Left lung (tissue), 10 donors: ENCODE results near the gene BTBD10. TPM values are rescaled to one million over a fixed set of nuclear protein-coding genes. Genes with fewer than 3 reads are reported as not detected.

Experiments used
- ATAC-seq: fragments of 200-7000 bp; cut with Tn5 transposase; one replicate; pipeline ENCODE4 v1.9.1; 2020; ENCODE audit warnings: moderate library complexity
- DNase-seq, 4 donors: peaks; one replicate each; pipeline ENCODE4 v3.0.0-alpha.2; 2013 to 2020
- H3K27ac ChIP-seq, 2 donors: fragments of 200-600 bp; sonication (generic) in 1 of 2; one replicate each; pipeline versions ENCODE4 v1.5.0 to v1.8.0; 2020 to 2021
- H3K27me3 ChIP-seq, 2 donors: fragments of 200-600 bp; sonication (generic) in 1 of 2; one replicate each; pipeline versions ENCODE4 v1.5.0 to v1.8.0; 2020 to 2021
- H3K36me3 ChIP-seq, 2 donors: fragments of 200-600 bp; sonication (generic) in 1 of 2; one replicate each; pipeline versions ENCODE4 v1.5.0 to v1.8.0; 2020 to 2021
- H3K4me1 ChIP-seq, 2 donors: fragments of 200-600 bp; one replicate each; pipeline ENCODE4 v1.8.0; 2021
- H3K4me3 ChIP-seq, 2 donors: fragments of 200-600 bp; sonication (generic) in 1 of 2; one replicate each; pipeline versions ENCODE4 v1.5.0 to v1.8.0; 2020 to 2021; ENCODE audit warnings: mild to moderate bottlenecking in 1 of 2
- H3K9me3 ChIP-seq, 2 donors: fragments of 200-600 bp; sonication (generic) in 1 of 2; one replicate each; pipeline versions ENCODE4 v1.5.0 to v1.8.0; 2020 to 2021
- CTCF ChIP-seq, 2 donors: fragments of 200-600 bp; sonication (generic) in 1 of 2; IDR thresholded peaks; one replicate each; pipeline versions ENCODE4 v1.5.0 to v1.8.0; 2021; ENCODE audit warnings: antibody characterized with exemption in 2 of 2
- intact Hi-C, 2 donors: fragments of 100-400 bp; cut with DNase I; formaldehyde crosslinking; loops; one replicate each; pipeline versions ENCODE4 v1.11.2 to v1.14.2; 2022
- polyA plus RNA-seq, 6 donors: library from polyadenylated mRNA; unstranded; fragments of 120-200 nt; gene quantifications; one replicate each; pipeline ENCODE4 v1.2.1, GENCODE V29; 2013; ENCODE audit not compliant: insufficient read length in 6 of 6
- total RNA-seq, 2 donors: library from RNA; stranded (reverse); fragmentation: NEBNext Ultra II Directional; extraction: Animal tissue kit (Norgen Biotek cat#: 25700); gene quantifications; one replicate each; pipeline ENCODE4 v1.2.1, GENCODE V29; 2021
- donor health status: DM: no; HTN: yes; CAD: no.
- donor health status: DM: no; HTN: no; CAD: no.

The BTBD10 gene
- total and polyA plus RNA-seq, 8 donors: 24.8 to 39.9 (median 33.6) TPM

GRCh38 chr11:13358596-13359270, 104.3 kb downstream of the BTBD10 start:
- DNase-seq (no peak), ATAC-seq (no peak)
- no peaks in the 10 kb centered on the region for H3K9me3 ChIP-seq
- H3K27ac ChIP-seq: no peak overlapping the region
- H3K4me1 ChIP-seq: no peaks in the 10 kb centered on the region
- intact Hi-C loops: no loop called here
- H3K4me3 ChIP-seq: no peak overlapping the region
- no peaks in the 10 kb centered on the region for H3K27me3 ChIP-seq
- H3K36me3 ChIP-seq: peaks cover 0 to 94% of the 10 kb centered on the region in 2 donors
- TF ChIP-seq CTCF (IDR thresholded peaks at IDR 0.05): no peak

DNA sequence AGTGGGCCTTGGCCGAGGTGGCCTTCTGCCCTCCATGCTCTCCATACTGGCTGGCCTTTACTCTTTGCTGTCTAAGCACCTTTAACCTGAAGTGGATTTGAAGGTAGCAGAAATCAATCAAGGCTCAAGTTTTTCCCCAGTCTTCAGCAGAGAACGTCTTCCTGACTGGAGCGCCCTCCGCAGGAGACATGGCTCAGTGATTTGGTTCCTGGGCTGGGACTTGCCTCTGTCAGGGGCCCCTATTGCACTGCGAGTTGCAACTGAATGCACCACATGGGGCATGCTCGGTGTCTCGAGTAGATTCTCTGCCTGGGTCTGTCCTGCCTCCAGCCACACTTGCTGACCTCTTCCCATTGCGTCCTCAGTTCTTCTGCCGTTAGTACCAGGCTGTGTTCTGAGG, 105.8 kb downstream of the BTBD10 start:
- ATAC-seq (no peak), DNase-seq (no peak)
- H3K4me1 ChIP-seq: no peaks in the 10 kb centered on the region
- H3K36me3 ChIP-seq: peaks cover 0 to 86% of the 10 kb centered on the region in 2 donors
- no peak for TF ChIP-seq CTCF (IDR thresholded peaks at IDR 0.05)
- H3K9me3 ChIP-seq: no peaks in the 10 kb centered on the region
- intact Hi-C loops: no loop called here
- no peak overlapping the region for H3K27ac ChIP-seq
- H3K4me3 ChIP-seq: no peak overlapping the region
- H3K27me3 ChIP-seq: no peaks in the 10 kb centered on the region

- no peak for DNase-seq
- no peak overlapping the region for H3K27ac ChIP-seq
- no peaks in the 10 kb centered on the region for H3K9me3 ChIP-seq
- no peak for ATAC-seq
- peaks cover 0 to 81% of the 10 kb centered on the region in 2 donors for H3K36me3 ChIP-seq
- intact Hi-C loops: no loop called here
- TF ChIP-seq CTCF (IDR thresholded peaks at IDR 0.05): no peak
- no peaks in the 10 kb centered on the region for H3K4me1 ChIP-seq
- no peaks in the 10 kb centered on the region for H3K27me3 ChIP-seq
- H3K4me3 ChIP-seq: no peak overlapping the region
Measured at GRCh38 chr11:13355191-13355590, 107.8 kb downstream of the BTBD10 start.

GRCh38 chr11:13354335-13354734, 108.7 kb downstream of the BTBD10 start:
- DNase-seq (no peak), ATAC-seq (peak; percentile 34)
- no peak overlapping the region for H3K4me3 ChIP-seq
- no peaks in the 10 kb centered on the region for H3K4me1 ChIP-seq
- H3K27me3 ChIP-seq: no peaks in the 10 kb centered on the region
- no peak overlapping the region for H3K27ac ChIP-seq
- intact Hi-C loops: no loop called here
- H3K36me3 ChIP-seq: peaks cover 0 to 74% of the 10 kb centered on the region in 2 donors
- no peaks in the 10 kb centered on the region for H3K9me3 ChIP-seq
- TF ChIP-seq CTCF (IDR thresholded peaks at IDR 0.05): no peak

- DNase-seq (no peak), ATAC-seq (no peak)
- intact Hi-C loops: no loop called here
- Histone ChIP-seq H3K27ac (no peak overlapping the region), H3K36me3 (peaks cover 0 to 58% of the 10 kb centered on the region in 2 donors), H3K4me3 (no peak overlapping the region), H3K27me3 (no peaks in the 10 kb centered on the region), H3K4me1 (peaks cover 0 to 10% of the 10 kb centered on the region in 2 donors), H3K9me3 (no peaks in the 10 kb centered on the region)
- TF ChIP-seq CTCF (IDR thresholded peaks at IDR 0.05): no peak
Measured at GRCh38 chr11:13352711-13353110, 110.3 kb downstream of the BTBD10 start.
